NT2/D1 (cell line): ENCODE results near the gene COL1A2.

Experiments used
- YY1 ChIP-seq: IDR thresholded peaks from 2 replicates; pipeline ENCODE4 v1.6.1; 2011; ENCODE audit not compliant: insufficient read length, insufficient read depth
- ZNF274 ChIP-seq: IDR thresholded peaks from 2 replicates; pipeline ENCODE4 v1.6.1; 2011; ENCODE audit warnings: mild to moderate bottlenecking, low read depth, low read length

DNA sequence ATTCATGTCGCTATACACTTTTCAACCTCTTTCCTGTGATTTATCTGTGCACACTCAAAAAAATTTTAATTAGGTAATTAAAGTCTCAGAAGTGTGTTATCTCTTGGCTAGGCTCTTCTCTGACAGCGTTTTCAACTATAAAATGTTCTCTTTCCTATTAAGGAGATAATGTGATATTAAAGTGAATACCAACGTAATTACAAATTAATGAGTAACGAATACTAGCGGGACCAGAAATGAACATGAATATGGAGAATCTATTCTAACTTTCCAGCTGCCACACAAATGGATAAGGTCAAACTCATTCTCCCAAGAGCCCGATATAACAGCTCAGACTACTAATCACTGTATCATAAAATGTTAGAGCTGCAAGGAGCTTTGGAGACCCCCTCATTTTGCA lies 12.0 kb downstream of the COL1A2 start:
- TF ChIP-seq YY1 = no peak
- TF ChIP-seq ZNF274 = no peak
